K562 (cell line): ENCODE data around the gene C1orf74. TPM values are rescaled to one million over a fixed set of nuclear protein-coding genes. Genes with fewer than 3 reads are reported as not detected.

Experiments
- BRD4 ChIP-seq: fragments of 200-600 bp; sonication (generic); IDR thresholded peaks from 2 replicates; pipeline ENCODE4 v1.6.1; 2017; ENCODE audit warnings: inconsistent platforms
- CBFB ChIP-seq: sonication (generic); formaldehyde crosslinking; IDR thresholded peaks from 2 replicates; pipeline ENCODE4 v1.4.0; 2020; ENCODE audit warnings: mild to moderate bottlenecking, missing genetic modification reagents
- ETV6 ChIP-seq, 3 experiments: fragments of 150-350 bp in 1 of 3; sonication (generic) in 1 of 3; formaldehyde crosslinking in 1 of 3; IDR thresholded peaks; 2 replicates each; pipeline versions ENCODE4 v1.6.1 to v1.8.0; 2014 to 2022; ENCODE audit warnings: borderline replicate concordance in 2 of 3, low read depth in 2 of 3, antibody characterized with exemption in 1 of 3, low read length in 1 of 3, mild to moderate bottlenecking in 1 of 3, missing genetic modification reagents in 1 of 3
- FOXA3 ChIP-seq, 2 experiments: fragments of 450-650 bp in 1 of 2; sonication (generic) in 1 of 2; formaldehyde crosslinking; IDR thresholded peaks in 1 of 2; conservative IDR thresholded peaks in 1 of 2; 2 replicates each; pipeline versions ENCODE4 v1.4.0 to v1.8.0; 2020 to 2022; ENCODE audit warnings: mild to moderate bottlenecking in 2 of 2, missing genetic modification reagents in 1 of 2
- HDAC8 ChIP-seq: fragments of 450-650 bp; IDR thresholded peaks from 2 replicates; pipeline ENCODE4 v1.6.1; 2016; ENCODE audit warnings: mild to moderate bottlenecking, missing genetic modification characterization, moderate library complexity, missing compliant biosample characterization
- MCM2 ChIP-seq: fragments of 450-650 bp; IDR thresholded peaks from 2 replicates; pipeline ENCODE4 v1.6.1; 2017; ENCODE audit warnings: low read depth, mild to moderate bottlenecking
- NCOR1 ChIP-seq: fragments of 450-650 bp; IDR thresholded peaks from 2 replicates; pipeline ENCODE4 v1.6.1; 2016; ENCODE audit warnings: mild to moderate bottlenecking, moderate library complexity
- NEUROD1 ChIP-seq: fragments of 150-350 bp; IDR thresholded peaks from 2 replicates; pipeline ENCODE4 v1.6.1; 2014; ENCODE audit warnings: borderline replicate concordance, low read length, low read depth; ENCODE audit not compliant: partially characterized antibody
- NFYB ChIP-seq: IDR thresholded peaks from 2 replicates; pipeline ENCODE4 v1.6.1; 2011; ENCODE audit warnings: mild to moderate bottlenecking, moderate library complexity; ENCODE audit not compliant: insufficient read length; ENCODE audit errors: extremely low read depth
- RBFOX2 ChIP-seq: fragments of 200-400 bp; formaldehyde crosslinking; IDR thresholded peaks from 2 replicates; pipeline ENCODE4 v1.6.1; 2017; ENCODE audit warnings: low read depth, mild to moderate bottlenecking, low read length, moderate library complexity
- TBP ChIP-seq: optimal IDR thresholded peaks from 2 replicates; pipeline ENCODE3; 2011; ENCODE audit warnings: low read depth, low read length, improper control_type of control experiment
- XRCC3 ChIP-seq: fragments of 450-650 bp; IDR thresholded peaks from 2 replicates; pipeline ENCODE4 v1.6.1; 2017; ENCODE audit warnings: mild to moderate bottlenecking, moderate library complexity
- ZFP30 ChIP-seq: fragments of 250-450 bp; sonication (Bioruptor Pico); IDR thresholded peaks from 2 replicates; pipeline ENCODE4 v1.8.0; 2022; ENCODE audit warnings: moderate library complexity, mild to moderate bottlenecking, inconsistent platforms, borderline replicate concordance
- ZKSCAN8 ChIP-seq: fragments of 200-800 bp; sonication (Bioruptor generic); IDR thresholded peaks from 2 replicates; pipeline ENCODE4 v1.6.1; 2016; ENCODE audit warnings: missing genetic modification characterization, missing compliant biosample characterization
- ZNF431 ChIP-seq: sonication (generic); formaldehyde crosslinking; IDR thresholded peaks from 2 replicates; pipeline ENCODE4 v1.8.0; 2022; ENCODE audit warnings: mild to moderate bottlenecking, missing genetic modification reagents
- polyA plus RNA-seq, 8 experiments: library from polyadenylated mRNA; depleted of rRNA in 4 of 8; stranded (reverse) in 5 of 8; unstranded in 3 of 8; fragments of >200 nt; fragmentation: Nextera tagmentation in 2 of 8; fragmentation: Illumina TruSeq in 1 of 8; extraction: Ambion mirVana in 2 of 8; extraction: Trizol in 1 of 8; gene quantifications; 2 replicates each; pipeline versions ENCODE4 v1.2.1 to v1.2.3, GENCODE V29; 2011 to 2014; ENCODE audit warnings: inconsistent platforms in 1 of 8, missing spikeins in 1 of 8
- total RNA-seq, 7 experiments: library from RNA; depleted of rRNA in 6 of 7; stranded (reverse); fragments of >200 nt in 6 of 7; fragmentation: Illumina TruSeq in 2 of 7; extraction: Trizol in 2 of 7; gene quantifications; 2 replicates each; pipeline versions ENCODE4 v1.2.1 to v1.2.3, GENCODE V29; 2011 to 2021; ENCODE audit warnings: low replicate concordance in 1 of 7
- TF ChIP-seq, protein P1 (sequence below): sonication (generic); formaldehyde crosslinking; IDR thresholded peaks from 2 replicates; pipeline ENCODE4 v1.8.0; 2022; ENCODE audit warnings: mild to moderate bottlenecking, missing genetic modification reagents
- TF ChIP-seq, protein P2 (sequence below): fragments of 250-450 bp; sonication (Bioruptor Pico); IDR thresholded peaks from 2 replicates; pipeline ENCODE4 v1.8.0; 2022; ENCODE audit warnings: moderate library complexity, mild to moderate bottlenecking, inconsistent platforms
- TF ChIP-seq, protein P3 (sequence below): fragments of 450-650 bp; IDR thresholded peaks from 2 replicates; pipeline ENCODE4 v1.6.1; 2016; ENCODE audit warnings: antibody characterized with exemption
- TF ChIP-seq, protein P4 (sequence below): sonication (generic); formaldehyde crosslinking; IDR thresholded peaks from 2 replicates; pipeline ENCODE4 v1.8.1; 2023; ENCODE audit warnings: mild to moderate bottlenecking, missing genetic modification reagents, moderate library complexity

The C1orf74 gene
- total and polyA plus RNA-seq, 9 of the 15 experiments (the other 6 are each of a cell fraction or from before 2014, with no cell fraction given), result 4.0 to 7.6 (median 5.7) TPM

DNA sequence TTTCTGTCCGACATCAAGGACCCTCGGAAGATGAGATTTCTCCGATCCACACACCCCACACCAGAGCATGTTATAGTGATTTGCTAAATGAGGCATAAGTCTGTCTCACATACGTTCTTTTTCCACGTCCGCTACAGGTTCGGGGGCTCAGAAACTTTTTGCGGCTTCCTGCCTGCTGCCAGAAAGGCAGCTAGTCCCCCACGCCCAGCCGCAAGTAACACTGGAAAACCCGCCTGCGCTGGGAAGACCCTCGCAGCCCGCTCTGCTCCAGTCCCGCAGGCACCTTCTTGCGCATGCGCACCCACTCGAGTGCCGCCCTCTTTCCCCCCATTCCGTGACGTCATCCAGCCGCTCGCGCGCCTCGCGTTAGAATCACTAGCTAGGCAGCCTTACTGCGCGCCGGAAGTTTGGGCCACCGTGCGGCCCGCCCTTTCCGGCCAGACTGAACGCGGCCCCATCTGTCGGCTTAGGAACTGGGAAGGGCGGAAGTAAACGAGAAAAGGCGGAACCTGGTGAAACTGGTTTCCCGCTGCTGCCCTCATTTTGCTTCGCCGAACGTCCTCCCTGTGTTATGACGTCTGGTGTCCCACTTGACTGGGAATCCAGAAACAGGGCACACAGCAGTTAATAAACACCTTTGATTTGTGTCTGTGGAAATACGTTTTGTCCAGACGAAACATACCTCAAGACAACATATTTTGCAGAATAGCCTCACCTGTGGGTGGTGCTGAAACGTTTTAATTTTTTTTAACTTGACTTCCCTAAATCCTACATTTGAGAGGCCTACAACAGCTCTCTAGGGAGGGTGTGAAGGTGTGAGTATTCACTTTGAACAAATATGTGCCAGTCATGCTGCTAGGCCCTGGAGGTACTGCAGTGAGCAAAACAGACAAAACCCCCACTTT lies at the start of gene C1orf74 (continued):
- no peak for TF ChIP-seq NFYB
- TF ChIP-seq, protein P1, sequence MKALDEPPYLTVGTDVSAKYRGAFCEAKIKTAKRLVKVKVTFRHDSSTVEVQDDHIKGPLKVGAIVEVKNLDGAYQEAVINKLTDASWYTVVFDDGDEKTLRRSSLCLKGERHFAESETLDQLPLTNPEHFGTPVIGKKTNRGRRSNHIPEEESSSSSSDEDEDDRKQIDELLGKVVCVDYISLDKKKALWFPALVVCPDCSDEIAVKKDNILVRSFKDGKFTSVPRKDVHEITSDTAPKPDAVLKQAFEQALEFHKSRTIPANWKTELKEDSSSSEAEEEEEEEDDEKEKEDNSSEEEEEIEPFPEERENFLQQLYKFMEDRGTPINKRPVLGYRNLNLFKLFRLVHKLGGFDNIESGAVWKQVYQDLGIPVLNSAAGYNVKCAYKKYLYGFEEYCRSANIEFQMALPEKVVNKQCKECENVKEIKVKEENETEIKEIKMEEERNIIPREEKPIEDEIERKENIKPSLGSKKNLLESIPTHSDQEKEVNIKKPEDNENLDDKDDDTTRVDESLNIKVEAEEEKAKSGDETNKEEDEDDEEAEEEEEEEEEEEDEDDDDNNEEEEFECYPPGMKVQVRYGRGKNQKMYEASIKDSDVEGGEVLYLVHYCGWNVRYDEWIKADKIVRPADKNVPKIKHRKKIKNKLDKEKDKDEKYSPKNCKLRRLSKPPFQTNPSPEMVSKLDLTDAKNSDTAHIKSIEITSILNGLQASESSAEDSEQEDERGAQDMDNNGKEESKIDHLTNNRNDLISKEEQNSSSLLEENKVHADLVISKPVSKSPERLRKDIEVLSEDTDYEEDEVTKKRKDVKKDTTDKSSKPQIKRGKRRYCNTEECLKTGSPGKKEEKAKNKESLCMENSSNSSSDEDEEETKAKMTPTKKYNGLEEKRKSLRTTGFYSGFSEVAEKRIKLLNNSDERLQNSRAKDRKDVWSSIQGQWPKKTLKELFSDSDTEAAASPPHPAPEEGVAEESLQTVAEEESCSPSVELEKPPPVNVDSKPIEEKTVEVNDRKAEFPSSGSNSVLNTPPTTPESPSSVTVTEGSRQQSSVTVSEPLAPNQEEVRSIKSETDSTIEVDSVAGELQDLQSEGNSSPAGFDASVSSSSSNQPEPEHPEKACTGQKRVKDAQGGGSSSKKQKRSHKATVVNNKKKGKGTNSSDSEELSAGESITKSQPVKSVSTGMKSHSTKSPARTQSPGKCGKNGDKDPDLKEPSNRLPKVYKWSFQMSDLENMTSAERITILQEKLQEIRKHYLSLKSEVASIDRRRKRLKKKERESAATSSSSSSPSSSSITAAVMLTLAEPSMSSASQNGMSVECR, result no peak
- peak; percentile 86; the same call in 1 of the 2 replicates for TF ChIP-seq BRD4
- peak; percentile 74 for TF ChIP-seq TBP
- no peak for TF ChIP-seq MCM2
- no peak; the same call in 1 of the 2 replicates for TF ChIP-seq NCOR1
- no peak for TF ChIP-seq ZFP30 (CRISPR knock-in tag)
- peak; percentile 53; the same call in 1 of the 2 replicates for TF ChIP-seq ZNF431 (CRISPR knock-in tag)
- TF ChIP-seq, protein P2, sequence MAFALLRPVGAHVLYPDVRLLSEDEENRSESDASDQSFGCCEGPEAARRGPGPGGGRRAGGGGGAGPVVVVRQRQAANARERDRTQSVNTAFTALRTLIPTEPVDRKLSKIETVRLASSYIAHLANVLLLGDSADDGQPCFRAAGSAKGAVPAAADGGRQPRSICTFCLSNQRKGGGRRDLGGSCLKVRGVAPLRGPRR (CRISPR knock-in tag), result 0 out of 2 replicates have a peak, but pooled peaks have one; percentile 73
- TF ChIP-seq XRCC3, result no peak
- peak; percentile 53 to 73; a peak in 2 of 4 replicates for TF ChIP-seq ETV6 (IDR thresholded peaks at IDR 0.05; ENCODE audit: borderline replicate concordance in 1 of 2, low read depth in 2 of 2, low read length in 1 of 2)
- no peak for TF ChIP-seq ETV6 (CRISPR knock-in tag; IDR thresholded peaks at IDR 0.05; ENCODE audit: borderline replicate concordance)
- TF ChIP-seq, protein P3, sequence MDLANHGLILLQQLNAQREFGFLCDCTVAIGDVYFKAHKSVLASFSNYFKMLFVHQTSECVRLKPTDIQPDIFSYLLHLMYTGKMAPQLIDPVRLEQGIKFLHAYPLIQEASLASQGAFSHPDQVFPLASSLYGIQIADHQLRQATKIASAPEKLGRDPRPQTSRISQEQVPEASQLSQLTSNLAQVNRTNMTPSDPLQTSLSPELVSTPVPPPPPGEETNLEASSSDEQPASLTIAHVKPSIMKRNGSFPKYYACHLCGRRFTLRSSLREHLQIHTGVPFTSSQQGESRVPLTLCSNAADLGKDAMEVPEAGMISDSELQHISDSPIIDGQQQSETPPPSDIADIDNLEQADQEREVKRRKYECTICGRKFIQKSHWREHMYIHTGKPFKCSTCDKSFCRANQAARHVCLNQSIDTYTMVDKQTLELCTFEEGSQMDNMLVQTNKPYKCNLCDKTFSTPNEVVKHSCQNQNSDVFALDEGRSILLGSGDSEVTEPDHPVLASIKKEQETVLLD, result peak; percentile 99
- TF ChIP-seq, protein P4, sequence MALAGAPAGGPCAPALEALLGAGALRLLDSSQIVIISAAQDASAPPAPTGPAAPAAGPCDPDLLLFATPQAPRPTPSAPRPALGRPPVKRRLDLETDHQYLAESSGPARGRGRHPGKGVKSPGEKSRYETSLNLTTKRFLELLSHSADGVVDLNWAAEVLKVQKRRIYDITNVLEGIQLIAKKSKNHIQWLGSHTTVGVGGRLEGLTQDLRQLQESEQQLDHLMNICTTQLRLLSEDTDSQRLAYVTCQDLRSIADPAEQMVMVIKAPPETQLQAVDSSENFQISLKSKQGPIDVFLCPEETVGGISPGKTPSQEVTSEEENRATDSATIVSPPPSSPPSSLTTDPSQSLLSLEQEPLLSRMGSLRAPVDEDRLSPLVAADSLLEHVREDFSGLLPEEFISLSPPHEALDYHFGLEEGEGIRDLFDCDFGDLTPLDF, result peak; percentile 89
- TF ChIP-seq NEUROD1, result peak; percentile 60
- TF ChIP-seq FOXA3 (CRISPR knock-in tag; conservative IDR thresholded peaks at IDR 0.05 in 1 of 2, IDR thresholded peaks at IDR 0.05 in 1 of 2), result peak in 1 of 2 experiments; percentile 5; a peak in 1 of 4 replicates
- no peak for TF ChIP-seq CBFB (CRISPR knock-in tag)
- TF ChIP-seq ZKSCAN8, result 0 out of 2 replicates have a peak, but pooled peaks have one; percentile 48
- TF ChIP-seq HDAC8 (tag), result peak; percentile 91
- peak; percentile 93 for TF ChIP-seq RBFOX2
